NOMO-1 treated with DMSO at 0.1 percent for 48 hours (cell line): ENCODE measurements around the gene VSX2.

ENCODE experiments used
- DNase-seq: peaks from one replicate; lab custom pipeline; 2025; ENCODE audit not compliant: unreplicated experiment; lab: John Stamatoyannopoulos, UW

The VSX2 gene

GRCh38 chr14:74238974-74239847 is at the start of gene VSX2:
TSS of gene VSX2 (plus strand) at chr14:74239449. CDS start at chr14:74239562, 113 bp downstream.
- DNase-seq, result no peak

DNA sequence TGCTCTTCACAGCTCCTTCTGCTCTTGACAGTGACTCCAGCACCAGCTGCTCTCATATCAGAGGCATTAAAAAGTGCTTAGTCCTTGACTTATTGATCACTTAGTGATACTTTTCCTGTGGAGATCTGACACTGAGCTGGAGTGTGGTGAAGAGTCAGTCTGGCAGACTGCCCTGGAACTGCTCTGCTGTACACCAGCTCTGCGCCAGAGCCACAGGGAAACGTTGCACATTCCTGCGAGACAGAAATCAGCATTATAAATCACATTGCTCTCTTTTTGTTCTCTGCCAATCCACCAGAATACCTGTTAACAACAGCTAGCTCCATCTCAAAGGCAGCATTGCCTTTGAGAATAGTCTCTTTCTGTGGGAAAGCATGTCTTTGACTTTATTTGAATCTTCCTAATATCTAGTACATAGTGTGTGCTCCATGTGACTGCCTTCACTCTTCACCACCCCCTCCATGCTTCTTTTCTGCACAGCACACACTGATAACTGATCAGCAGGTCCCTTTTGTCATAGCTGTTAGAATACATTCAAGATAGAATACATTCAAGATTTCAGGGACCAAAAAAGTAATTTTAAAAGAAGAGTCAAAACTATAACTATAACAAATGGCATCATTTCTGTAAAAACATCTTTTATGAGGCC is 48.2 kb upstream of the VSX2 start:
- no peak for DNase-seq

DNA sequence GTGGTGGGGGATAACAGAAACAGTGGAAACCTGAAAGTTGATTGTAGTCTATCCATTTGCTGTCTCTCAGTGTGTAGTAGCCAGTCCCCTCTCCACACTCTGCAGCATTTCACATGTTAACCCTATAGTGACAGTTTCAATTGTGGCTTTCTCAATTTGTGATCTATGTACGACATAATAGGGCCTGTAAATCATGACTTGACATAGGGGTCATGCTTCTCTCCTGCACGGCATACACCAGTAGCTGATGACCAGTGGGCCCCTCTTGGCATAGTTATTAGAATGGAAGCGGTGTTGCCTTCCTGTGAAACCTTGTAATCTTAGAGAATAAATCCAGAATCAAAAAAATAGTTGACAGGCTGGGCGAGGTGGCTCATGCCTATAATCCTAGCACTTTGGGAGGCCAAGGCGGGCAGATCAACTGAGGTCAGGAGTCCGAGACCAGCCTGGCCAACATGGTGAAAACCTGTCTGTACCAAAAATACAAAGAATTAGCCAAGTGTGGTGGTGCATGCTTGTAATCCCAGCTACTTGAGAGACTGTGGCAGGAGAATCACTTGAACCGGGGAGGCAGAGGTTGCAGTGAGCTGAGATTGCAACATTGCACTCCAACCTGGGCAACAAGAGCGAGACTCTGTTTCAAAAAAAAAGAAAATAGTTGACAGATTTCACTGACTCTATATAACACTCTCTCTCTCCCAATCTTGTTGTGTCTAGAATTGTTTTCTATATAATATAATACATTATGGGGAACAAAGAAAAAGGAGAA is 44.6 kb upstream of the VSX2 start:
- no peak for DNase-seq

DNA sequence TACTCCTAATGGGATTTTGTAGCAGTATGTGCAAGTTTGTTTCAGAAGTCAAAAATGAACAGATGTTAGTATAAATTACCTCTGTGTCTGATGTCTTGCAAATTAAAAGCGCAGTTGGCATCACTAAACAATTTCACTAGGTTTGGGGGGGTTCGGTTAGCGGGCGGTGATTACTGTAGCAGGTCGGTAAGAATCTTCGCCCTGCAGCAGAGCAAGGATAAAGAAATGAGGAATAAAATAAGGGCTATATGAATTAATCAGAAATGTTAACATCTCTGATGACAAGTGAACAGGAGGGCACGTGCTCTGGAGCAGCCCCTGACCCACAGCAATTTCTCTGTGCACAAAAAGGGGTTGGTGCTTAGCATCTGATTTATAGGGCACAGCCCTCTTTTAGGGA is 43.6 kb upstream of the VSX2 start:
- DNase-seq, result no peak

- DNase-seq, result no peak
Measured at GRCh38 chr14:74198441-74199234, 40.6 kb upstream of the VSX2 start.

DNA sequence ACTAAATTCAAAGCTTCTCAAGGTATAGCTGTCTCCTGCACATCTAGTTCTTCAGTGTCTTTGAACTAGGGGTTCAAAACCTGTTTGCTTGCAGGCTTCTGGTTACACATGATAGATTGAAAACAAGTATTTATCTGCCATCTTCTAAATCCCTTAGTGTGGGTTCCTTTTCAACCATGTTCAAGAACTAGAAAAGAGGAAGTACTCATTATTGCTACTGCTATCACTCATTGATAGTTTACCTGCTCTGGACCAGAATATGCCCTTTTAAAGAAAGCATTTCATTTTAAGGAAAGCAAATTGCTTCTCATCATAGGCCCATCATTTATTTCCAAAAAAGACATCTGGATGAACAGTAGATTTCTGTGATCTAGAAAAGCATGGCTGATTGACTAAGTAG is 37.1 kb upstream of the VSX2 start:
- DNase-seq, result peak; percentile 1

DNA sequence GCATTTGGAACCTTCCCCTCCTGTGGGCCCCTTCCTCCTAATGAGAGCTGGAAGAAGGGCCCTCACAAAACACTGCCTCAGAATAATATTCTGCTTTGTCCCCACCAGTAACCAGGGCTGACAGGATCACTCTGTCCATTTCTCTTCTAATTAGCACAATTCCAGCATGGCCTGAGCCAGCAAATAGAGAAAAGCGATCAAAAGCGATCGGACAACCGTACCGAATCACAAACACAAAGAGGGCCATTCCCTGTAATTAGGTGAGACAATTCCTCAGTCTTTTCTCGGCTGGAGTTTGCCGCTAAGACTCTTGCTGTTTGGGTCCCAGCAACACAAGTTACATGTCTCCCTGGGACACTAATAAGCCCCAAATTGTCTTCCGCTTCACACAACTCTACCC is 35.6 kb upstream of the VSX2 start:
- no peak for DNase-seq

GRCh38 chr14:74204491-74204890 is 34.8 kb upstream of the VSX2 start:
- DNase-seq, result no peak

DNA sequence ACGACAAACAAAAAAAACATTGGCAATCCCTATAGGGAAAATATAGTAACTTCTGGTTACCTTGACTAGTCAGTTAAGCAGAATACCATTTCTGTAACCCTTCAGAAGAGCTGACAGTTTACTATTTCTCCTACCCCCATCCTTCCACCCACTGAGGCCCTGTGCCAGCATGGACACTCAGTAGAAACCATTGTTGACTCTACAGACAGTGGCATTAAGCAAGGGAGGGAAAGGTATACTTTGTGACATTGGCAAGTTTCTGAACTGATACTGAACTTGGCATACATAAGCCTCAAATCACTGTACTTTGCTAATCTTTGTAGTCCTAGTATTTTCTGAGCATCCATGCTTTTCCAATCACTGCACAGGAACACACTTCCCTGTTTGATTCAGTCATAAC is 33.4 kb upstream of the VSX2 start:
- no peak for DNase-seq

DNA sequence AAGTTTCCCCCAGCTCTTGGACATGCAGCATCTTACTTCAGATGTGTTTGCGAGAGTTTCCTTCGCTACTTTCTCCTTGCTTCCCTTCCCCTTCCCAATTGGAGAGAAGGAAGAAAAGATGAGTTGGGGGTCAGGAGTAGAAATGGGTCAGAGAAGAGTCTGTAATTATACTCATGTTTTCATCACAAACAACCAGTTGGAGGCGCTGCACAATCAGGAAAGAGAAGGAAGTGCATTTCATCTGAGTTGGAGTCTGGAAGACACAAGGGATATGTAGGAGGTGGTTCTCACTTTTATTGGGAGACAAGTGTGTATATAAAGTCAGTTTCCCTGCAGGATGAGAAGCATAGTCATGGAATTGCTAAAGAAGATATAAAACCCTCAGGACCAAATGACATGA is 31.3 kb upstream of the VSX2 start:
- DNase-seq, result no peak

- DNase-seq, result no peak
Measured at GRCh38 chr14:74208642-74209041, 30.6 kb upstream of the VSX2 start.

DNA sequence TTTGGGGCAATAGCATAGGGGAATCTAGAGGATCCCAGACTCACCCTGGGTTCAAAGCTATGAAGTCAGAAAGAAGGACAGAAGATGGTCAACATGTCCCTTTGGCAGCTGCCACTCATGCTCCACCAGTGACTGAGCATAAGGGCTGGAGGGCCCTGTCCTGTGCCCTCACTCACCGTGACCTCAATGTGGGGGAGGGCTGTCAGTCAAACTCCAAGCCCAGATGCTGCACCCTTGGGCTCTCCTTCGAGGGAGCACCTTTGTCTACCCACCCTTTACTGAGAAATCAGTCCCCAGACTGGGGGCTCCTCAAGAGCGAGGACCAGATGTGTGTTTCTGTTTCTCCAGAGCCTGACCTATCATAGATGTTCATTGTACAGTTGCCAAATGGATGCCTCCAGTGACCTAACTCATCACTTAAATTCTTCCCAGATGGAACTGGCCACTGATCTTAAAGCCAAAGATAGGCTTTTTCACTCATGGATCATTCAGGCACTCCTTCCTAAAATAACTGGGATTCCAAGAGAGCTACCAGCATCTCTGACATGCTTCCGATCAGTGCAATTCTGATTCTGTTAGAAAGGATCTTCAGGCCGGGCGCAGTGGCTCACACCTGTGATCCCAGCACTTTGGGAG is 27.2 kb upstream of the VSX2 start:
- DNase-seq, result no peak

- no peak for DNase-seq
Measured at GRCh38 chr14:74213907-74214803, 25.1 kb upstream of the VSX2 start.

DNA sequence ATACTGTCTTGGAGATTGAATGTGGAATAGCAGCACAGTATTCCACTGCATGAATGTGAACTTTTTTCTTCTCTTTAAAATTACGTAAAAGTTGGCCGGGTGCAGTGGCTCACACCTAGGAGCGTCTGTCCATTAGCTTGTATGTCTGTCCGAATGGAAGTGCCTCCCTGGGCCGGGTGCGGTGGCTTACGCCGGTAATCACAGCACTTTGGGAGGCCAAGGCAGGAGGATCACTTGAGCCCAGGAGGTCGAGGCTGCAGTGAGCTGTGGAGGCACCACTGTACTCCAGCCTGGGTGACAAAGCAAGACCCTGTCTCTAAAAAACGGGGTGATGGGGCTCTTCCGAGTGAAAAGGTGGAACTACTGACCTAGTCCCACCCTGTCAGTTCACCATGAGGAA is 22.6 kb upstream of the VSX2 start:
- DNase-seq, result no peak

- DNase-seq, result peak; percentile 31
Measured at GRCh38 chr14:74217672-74218448, 21.4 kb upstream of the VSX2 start.

- DNase-seq, result no peak
Measured at GRCh38 chr14:74218462-74218861, 20.8 kb upstream of the VSX2 start.

DNA sequence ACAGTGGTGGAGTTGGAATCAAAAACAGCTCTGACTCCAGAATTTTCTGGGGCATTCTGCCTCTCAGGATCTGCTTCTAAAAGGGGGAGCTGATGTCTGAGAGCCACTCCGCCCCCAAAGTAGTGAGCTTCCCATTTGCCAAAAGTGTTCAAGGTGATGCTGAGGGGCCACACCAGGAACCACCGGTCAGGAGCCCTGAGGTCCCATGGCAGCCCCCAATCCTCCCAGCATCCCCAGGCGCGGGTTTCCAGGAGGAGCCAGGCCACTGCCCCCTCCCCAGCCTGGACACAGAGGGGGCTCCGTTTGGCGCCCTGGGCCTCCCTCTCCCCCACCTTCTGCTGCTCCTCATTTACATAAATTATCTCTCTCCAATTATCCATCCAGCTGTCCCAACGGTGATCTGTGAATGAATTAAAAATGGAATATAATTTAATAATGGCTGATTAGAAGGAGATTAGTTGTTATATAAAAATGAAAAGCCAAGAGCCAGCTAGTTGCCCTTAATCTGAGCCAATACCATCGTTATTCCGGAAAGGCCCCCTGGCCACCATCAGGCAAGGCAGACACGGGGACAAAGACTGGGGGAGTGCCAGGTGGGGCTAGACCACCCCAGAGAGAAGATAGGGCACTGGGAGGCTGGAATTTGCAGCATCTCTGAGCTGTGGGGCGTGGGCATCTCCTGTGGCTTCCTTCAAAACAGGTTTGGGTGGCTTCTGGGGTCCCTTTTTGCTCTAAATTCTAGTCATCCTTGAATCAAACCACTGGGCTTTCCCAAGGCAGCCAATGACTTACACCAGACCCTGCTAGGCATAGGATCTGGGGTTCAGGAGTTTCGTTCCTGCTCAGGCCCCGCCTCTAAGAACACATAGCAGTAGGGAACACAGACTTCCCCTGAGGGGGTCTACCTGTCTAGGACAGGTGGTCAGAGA is 19.7 kb upstream of the VSX2 start:
- DNase-seq, result no peak

- DNase-seq, result no peak
Measured at GRCh38 chr14:74220991-74221390, 18.3 kb upstream of the VSX2 start.
